Suppressor macrophage treated with lipopolysaccharide for 1 hour (primary cell): ENCODE results near the gene IL10RB.
A peak's percentile ranks its signal among the peaks of the same experiment; 100 is the strongest.
"Not testable (repeated sequence)": the region's sequence is repeated elsewhere in the genome, so short reads cannot be mapped to it uniquely, and the experiment has no call there.

Experiments
- DNase-seq, 3 donors: peaks; one replicate each; pipeline ENCODE4 v3.0.0-alpha.2; 2020 to 2022

The IL10RB gene

DNA sequence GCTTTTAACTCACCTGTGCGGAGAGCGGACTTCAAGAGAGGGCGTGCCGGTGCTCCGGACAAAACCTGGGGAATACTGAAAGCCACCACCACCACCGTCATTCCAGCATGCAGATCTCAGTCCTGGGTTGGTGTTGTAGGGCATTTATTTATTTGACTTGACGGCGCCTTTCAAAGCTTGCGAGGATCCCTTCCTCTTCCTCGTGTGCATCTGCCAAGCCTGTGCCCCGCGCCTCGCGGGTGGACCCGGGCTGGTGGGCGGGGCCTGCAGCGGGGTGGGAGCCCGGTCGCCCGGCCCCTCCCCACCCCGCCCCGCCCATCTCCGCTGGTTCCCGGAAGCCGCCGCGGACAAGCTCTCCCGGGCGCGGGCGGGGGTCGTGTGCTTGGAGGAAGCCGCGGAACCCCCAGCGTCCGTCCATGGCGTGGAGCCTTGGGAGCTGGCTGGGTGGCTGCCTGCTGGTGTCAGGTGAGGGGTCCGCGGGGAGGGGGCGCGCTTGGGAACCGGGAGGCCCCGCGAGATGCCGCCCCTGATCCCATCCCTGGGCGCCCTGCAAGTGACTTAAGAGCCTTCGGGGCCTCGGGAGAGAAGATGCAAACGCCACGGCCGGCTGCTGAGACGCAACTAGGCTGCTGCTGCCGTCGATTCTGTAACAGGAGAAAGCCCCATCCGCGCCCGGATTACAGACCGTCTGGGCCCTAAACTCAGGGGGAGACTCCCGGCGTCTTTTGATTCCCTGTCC, at the start of gene IL10RB:
Gene IL10RB, plus strand, starts transcription at position 318 of the 739 bp plus-strand sequence. Its CDS starts 99 bp downstream, at position 417.
- DNase-seq, result peak; percentile 83 to 96 (median 92)

DNA sequence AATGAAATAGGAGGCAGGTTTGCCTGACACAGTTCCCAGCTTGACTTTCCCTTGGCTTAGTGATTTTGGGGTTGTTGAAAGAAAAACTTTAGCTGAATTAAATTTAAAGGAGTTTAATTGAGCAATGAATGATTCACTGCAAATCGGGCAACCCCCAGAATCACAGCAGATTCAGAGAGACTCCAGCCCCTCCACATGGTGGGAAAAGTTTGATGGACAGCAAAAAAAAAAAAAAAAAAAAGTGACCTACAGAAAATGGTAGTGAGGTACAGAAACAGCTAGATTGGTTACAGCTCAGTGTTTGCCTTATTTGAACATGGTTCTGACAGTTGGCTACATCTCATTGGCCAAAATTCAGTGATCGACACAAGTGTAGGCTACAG, 49.0 kb upstream of the IL10RB start:
- DNase-seq, result peak in 2 of 3 donors; percentile 56 to 66

DNA sequence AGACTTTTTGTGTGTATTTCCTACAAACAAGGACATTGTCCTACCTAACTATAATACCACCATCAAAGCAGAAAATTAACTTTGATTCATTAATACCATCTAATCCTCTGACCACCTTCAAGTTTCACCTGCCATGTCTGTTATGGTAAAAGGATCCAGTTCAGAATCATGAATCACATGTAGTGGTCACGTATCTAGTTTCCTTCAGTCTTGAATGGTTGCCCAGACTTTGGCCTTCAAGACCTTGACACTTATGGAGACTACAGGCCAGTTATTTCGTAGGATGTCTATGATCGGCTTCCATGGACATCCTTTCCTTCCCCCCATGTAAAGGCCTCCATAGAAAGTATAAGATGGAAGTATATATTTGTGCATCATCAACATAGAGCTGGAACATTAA, 46.9 kb upstream of the IL10RB start:
- no peak for DNase-seq

DNA sequence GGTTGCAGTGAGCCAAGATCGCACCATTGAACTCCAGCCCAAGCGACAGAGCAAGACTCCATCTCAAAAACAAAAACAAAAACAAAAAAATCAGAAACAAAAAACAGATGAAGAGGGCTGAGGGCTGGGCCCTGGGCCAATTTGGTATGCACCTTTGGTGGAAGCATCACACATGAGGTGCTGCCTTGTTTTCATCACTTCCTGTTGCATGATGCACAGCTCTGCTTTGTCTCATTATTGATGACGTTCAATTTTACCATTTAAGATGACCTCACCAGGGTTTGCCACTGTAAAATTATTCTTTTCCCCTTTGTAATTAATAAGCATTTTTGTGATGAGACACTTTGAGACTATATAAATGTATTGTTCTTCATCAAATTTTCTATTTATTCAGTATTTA, 46.2 kb upstream of the IL10RB start:
- no peak for DNase-seq

DNA sequence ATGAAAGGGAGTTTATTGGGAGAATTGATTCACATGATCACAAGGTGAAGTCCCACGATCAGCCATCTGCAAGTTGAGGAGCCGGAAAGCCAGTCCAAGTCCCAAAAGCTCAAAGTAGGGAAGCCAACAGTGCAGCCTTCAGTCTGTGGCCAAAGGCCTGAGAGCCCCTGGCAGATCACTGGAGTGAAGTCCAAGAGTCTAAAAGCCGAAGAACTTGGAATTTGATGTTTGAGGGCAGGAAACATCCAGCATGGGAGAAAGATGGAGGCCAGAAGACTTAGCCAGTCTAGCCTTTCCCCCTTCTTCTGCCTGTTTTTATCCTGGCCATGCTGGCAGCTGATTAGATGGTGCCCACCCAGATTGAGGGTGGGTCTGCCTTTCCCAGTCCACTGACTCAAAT, 40.8 kb upstream of the IL10RB start:
- not testable (repeated sequence) for DNase-seq

DNA sequence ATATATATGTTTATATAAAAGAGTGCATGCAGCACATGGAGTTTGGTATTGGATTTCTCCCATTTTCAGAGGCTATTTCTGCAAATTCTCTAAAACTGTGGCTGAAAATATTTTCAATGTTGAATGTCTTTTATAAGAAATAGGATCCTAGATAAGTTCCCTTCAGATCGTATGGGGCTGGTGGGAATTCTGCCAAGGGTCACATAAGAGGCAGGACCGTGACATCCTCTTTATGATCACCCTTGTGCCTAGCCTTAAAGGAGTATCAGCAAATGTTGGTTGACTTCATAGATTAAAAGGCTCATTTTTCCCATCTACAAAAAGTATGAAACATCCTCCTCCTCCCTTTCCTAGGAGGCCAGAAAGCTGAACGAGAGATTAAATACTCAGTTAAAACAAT, 37.7 kb upstream of the IL10RB start:
- peak in 1 of 3 donors; percentile 49 for DNase-seq

DNA sequence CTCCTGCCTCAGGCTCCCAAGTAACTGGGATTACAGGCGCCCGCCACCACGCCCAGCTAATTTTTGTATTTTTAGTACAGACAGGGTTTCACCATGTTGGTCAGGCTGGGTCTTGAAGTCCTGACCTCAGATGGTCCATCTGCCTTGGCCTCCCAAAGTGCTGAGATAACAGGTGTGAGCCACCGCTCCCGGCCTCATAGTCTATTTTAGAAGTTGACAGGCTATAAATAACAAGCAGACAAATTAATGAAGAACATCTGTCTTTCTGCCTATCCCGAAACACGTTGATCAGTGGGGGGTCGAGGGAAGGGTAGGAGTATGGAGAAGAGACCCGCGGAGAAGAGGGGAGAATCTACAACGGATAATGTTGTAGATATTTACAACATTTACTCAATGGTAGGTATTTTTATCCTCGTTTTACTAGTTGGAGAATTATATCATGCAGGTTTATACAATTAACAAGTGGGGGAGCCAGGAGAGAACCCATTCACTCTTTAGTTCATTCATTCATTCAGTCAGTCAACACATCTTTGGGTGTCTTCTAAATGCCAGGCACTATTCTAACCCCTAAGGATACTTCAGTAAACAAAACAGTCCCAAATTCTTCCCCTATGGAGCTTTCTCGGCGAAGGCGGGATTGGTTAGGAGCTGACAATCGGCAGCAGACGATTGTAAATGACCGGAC, 36.9 kb upstream of the IL10RB start:
- DNase-seq, result no peak

DNA sequence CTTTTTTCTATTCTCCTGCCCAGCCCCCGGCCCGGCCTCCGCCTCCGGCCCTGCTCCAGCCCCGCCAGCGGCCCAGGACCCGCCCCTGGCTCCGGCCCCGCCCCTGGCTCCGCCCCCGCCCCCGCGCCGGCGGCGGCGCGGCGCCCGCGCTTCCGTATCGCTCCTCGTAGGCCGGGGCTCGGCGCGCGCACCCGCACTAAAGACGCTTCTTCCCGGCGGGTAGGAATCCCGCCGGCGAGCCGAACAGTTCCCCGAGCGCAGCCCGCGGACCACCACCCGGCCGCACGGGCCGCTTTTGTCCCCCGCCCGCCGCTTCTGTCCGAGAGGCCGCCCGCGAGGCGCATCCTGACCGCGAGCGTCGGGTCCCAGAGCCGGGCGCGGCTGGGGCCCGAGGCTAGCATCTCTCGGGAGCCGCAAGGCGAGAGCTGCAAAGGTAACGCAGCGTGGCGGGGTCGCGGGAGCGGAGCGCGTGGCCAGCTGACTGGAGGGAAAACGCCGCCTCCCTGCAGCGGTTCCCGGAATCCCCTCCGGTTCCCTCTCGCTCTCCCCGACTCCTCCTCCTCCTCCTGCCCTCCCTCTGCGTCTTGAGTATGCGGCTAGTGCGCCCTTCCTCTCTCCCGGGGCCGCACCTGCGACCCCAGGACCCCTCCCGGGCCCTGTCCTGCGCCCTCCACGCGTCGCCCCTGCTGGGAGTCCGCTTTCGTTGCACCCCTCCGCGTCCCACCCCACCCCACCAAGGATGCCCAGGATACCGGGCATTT, 36.2 kb upstream of the IL10RB start, which contains the start of gene IFNAR2:
Gene IFNAR2, plus strand, starts transcription at position 155 of the 761 bp plus-strand sequence. CDS start 11,985 bp downstream, outside the sequence.
- peak; percentile 86 to 96 (median 91) for DNase-seq

DNA sequence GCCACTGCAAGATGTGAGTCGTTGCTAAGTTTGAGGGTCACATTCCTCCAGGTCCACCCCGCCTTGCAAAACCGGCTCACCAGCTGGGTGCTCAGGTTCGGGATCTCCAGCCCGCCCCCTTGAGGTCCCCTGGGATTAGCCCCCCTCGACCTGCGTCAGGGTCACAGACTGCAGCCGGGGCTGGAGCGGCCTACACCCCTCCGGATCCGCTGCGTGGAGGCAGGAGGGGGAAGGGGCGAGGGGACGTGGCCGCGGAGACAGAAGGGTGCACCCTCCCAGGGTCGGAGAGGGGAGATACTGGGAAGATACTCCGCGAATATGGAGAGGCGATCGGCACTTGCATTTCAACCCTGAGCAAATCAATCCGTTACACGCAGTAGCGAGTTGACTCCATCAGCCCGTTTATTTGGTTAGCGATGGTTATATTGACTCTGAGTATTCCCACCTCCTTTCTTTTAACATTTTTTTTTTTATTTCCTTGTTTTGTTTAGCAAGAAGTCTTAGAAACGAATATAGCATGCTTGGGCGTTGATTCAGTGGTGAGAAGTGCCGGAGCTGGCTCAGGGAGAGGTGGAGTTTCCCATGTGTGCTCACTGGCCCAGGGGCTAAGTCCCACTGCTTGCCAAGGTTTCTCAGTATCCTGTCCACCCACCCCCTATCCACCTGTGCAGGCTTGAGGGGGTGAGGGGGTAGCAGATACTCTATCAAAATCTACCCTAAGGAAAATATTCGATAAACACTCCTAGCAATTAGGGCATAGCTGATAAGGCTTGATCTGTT, 35.4 kb upstream of the IL10RB start:
- peak; percentile 80 to 82 (median 82) for DNase-seq

DNA sequence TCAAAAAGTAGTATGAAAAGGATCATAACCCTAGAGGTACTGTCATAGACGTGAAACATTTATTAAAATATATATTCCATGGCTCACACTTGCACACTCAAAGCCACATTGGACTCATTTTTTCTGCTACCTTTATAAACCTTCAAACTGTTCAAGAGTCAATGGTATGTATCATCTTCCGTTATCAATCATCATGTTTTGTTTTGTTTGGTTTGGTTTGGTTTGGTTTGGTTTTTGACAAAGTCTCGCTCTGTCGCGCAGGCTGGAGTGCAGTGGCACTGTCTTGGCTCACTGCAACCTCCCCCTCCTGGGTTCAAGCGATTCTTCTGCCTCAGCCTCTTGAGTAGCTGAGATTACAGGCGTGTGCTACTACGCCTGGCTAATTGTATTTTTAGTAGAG, 34.6 kb upstream of the IL10RB start:
- DNase-seq, result no peak

DNA sequence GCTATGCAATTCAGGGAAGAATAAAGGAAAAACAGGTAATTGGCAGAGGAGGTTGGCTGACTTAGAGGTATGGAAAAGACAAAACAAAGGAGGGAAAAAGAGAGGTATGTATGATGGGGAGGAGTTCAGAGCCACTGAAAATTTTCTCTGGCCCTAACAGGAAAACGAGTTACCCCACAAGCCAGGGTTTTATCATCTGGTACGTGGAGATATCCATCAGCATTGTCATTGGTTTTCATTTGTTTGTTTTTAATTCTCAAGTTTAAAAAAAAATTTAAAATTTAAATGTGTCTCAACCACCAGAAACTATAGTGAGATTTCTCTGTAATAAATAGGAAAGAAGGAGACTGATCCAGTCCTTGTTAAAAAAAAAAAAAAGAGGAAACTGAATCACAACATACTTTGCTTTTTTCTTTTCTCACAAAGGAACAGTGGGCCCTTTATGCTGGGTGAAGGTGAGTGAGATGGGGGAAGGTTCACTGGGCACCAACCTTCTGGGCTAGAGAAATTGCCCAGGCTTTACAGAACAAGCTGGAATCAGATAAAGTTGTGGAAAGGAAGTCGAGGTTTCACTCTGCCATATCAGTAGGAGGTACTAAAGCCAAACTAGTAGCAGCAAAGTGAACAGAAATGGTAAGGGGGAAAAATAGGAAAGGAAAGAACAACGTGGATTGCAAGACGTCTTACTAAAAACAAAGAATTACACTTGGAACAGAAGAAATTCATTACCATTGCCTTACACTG, 33.7 kb upstream of the IL10RB start:
- DNase-seq, result peak in 1 of 3 donors; percentile 41

DNA sequence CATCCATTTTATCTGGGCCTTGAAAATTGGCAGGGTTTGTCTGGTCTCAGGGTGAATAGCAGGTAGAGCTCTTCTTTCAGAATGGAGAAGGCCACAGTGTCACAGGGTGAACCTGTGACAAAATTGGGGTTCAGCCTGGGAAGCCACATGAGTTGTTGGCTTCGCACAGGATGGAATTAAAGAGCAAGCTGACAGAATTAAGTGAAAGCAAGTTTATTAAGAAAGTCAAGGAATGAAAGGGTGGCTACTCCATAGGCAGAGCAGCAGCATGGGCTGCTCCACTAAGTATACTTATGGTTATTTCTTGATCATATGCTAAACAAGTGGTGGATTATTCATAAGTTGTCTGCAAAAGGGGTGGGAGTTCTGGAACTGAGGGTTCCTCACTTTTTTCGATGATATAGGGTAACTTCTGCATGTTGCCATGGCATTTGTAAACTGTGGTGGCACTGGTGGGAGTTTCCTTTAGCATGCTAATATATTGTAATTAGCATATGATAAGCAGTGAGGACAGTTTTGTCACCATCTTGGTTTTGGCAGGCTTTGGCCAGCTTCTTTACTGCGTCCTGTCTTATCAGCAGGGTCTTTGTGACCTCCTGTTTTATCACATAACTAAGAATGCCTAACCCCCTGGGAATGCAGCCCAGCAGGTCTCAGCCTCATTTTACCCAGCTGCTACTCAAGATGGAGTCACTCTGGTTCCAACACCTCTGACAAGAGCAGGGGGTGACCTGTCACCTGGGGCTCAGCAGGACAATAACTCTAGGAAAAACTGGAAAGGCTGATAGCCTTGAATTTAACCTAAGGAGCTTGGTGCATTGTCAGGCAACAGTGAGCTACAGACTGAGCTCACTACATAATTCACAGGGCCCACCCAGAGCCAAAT, 31.3 kb upstream of the IL10RB start:
- peak; percentile 36 to 68 (median 62) for DNase-seq

DNA sequence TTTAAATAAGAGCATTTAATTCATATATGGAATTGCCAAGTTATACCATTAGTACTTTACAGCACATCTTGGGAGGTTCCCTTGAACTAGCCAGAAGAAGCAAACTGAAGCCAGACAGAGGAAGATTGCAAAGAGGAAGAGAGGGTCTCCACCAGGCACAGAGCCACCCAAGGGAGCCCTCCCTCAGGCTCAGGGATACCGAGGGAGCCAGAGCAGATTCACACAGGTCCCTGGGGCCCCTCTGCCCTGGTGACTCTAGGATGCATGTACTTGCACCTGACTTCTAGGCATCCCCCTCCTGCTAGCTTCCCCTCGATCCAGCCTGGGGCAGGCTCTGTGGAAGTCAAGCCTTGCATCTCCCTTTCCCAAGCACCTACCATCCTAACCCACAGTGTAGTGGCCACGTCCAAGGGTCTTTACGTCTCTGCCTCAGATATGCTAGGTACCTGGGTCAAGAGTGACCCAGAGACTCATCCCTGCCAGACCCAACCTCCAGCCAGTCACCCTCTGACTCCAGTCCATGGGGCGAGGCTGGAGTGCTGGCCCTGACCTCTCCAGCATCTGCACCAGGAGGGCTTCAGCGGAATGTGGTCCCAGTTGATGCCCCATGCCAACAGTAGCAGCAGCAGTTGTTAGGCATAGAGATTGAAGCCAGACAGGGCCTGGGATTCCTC, 30.0 kb upstream of the IL10RB start:
- no peak for DNase-seq

DNA sequence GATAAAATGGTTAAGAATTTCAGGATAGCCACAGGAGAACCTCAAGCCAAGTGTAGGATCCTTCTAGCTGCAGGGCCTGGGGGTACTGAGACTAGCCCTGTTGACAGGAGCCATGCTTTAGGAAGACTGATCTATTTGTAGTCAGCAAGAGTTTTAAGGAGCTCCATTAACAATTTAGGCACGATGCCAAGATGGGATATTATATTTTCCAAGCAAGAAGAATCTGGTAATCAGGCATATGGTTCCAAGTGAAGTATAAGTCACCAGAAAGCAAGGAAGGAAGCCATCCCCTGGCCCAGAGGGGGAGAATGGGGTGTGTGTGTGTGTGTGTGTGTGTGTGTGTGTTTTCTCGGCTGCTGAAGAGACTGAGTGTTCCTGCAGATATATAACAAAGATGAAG, 29.4 kb upstream of the IL10RB start:
- no peak for DNase-seq

DNA sequence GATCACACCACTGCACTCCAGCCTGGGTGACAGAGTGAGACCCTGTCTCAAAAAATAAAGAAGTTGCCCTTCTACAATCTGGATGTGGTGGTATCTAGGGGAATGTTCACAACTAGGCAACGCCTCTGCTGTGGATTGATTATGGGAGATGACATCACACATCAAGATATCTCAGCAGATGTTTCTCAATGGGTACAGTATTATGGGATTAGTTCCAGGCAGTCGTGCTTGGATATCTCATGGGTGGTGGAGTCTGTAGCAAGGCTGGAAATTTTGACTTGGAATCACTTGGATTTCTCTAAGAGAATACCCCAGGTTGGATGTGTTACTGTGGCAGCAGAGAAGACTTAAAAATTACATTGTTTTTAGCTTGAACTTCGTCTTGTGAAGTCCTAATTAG, 28.7 kb upstream of the IL10RB start:
- peak; percentile 44 to 69 (median 54) for DNase-seq

DNA sequence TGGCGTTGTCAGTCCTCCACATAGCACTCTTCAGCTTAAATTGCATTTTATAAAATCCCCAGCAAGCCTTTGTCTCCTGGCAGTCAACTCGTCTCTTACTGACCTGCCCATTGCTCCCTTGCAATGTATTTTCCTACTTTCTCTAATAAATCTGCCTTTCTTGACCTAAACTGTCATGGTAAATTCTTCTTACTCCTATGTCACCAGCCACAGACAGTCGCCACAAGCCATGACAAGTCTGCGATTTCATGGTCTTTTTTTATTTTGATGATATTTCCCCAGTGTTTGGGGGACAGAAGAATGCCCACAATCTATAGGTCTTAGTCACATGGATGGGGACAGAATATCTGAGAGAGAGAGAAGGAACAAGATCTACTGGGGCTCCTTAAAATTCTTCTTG, 28.0 kb upstream of the IL10RB start:
- peak; percentile 43 to 71 (median 66) for DNase-seq

DNA sequence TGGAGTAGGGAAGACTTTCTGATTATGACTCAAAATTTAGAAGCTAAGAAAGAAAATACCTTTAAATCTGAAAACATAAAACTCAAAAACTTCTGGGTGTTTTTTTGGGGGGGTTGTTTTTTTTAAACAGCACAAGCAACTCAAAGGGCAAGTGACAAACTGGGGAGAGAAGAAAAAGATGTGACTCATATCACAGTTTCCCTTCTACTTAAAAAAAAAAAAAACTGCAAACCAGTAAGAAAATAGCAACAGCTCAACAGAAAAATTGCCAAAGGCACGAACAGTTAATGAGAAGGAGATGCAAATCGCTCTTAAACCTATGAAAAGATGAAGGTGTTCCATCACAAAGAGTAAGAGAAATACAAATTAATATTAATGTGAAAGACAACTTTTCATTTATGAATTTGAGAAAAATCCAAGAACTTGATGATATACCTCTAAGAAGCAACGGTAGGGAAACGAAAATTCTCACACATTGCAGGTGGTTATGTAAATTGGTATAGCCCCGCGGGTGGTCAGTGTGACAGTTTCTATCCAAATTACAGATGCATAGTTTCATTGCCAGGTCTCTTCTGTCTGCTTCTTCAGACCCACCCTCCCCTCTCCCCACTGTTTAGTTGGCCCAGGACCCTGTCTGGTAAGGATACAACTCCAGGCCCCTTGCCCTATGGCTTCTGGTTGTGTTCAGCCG, 27.5 kb upstream of the IL10RB start:
- DNase-seq, result peak; percentile 55 to 87 (median 85)

DNA sequence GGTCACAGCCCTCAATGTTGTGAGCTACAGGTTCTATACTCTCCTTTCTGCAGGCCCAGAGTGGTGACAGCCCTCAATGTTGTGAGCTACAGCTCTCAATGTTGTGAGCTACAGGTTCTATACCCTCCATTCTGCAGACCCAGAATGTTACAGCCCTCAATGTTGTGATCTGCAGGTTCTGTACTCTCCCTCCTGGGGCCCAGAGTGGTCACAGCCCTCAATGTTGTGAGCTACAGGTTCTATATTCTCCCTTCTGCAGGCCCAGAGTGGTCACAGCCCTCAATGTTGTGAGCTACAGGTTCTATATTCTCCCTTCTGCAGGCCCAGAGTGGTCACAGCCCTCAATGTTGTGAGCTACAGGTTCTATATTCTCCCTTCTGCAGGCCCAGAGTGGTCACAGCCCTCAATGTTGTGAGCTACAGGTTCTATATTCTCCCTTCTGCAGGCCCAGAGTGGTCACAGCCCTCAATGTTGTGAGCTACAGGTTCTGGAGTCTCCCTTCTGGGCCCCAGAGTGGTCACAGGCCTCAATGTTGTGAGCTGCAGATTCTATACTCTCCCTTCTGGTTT, 26.5 kb upstream of the IL10RB start:
- not testable (repeated sequence) for DNase-seq

DNA sequence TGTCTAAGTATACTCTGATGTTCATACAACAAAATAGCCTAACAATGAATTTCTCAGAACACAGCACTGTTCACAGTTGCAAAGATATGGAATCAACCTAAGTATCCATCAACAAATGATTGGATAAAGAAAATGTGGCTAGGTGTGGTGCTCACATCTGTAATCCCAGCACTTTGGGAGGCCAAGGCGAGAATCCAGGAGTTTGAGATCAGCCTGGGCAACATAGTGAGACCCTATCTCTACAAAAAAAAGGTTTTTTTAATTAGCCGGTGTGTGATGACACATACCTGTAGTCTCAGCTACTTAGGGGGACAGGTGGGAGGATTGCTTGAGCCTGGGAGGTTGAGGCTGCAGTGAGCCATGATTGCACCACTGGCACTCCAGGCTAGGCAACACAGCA, 25.8 kb upstream of the IL10RB start:
- DNase-seq, result no peak
